ENCODE data around the gene MAP3K12.

- TF ChIP-seq, protein P1, sequence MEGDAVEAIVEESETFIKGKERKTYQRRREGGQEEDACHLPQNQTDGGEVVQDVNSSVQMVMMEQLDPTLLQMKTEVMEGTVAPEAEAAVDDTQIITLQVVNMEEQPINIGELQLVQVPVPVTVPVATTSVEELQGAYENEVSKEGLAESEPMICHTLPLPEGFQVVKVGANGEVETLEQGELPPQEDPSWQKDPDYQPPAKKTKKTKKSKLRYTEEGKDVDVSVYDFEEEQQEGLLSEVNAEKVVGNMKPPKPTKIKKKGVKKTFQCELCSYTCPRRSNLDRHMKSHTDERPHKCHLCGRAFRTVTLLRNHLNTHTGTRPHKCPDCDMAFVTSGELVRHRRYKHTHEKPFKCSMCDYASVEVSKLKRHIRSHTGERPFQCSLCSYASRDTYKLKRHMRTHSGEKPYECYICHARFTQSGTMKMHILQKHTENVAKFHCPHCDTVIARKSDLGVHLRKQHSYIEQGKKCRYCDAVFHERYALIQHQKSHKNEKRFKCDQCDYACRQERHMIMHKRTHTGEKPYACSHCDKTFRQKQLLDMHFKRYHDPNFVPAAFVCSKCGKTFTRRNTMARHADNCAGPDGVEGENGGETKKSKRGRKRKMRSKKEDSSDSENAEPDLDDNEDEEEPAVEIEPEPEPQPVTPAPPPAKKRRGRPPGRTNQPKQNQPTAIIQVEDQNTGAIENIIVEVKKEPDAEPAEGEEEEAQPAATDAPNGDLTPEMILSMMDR (IDR thresholded peaks at IDR 0.05) = no peak
- no peak for TF ChIP-seq POLR2A (IDR thresholded peaks at IDR 0.05)
- no peak for TF ChIP-seq POLR2AphosphoS5 (IDR thresholded peaks at IDR 0.05)
Observed at GRCh38 chr12:53443955-53444354, 55.3 kb downstream of the MAP3K12 start.

Data from suprapubic skin (tissue), 4 donors.